HG02870 (cell line): ENCODE measurements around the gene AFG3L2.

Experiments used
- ATAC-seq: cut with Tn5 transposase; IDR thresholded peaks from one replicate; pipeline ENCODE4 v1.9.1; 2021; ENCODE audit warnings: mild to moderate bottlenecking, moderate library complexity; ENCODE audit not compliant: unreplicated experiment

Gene AFG3L2

DNA sequence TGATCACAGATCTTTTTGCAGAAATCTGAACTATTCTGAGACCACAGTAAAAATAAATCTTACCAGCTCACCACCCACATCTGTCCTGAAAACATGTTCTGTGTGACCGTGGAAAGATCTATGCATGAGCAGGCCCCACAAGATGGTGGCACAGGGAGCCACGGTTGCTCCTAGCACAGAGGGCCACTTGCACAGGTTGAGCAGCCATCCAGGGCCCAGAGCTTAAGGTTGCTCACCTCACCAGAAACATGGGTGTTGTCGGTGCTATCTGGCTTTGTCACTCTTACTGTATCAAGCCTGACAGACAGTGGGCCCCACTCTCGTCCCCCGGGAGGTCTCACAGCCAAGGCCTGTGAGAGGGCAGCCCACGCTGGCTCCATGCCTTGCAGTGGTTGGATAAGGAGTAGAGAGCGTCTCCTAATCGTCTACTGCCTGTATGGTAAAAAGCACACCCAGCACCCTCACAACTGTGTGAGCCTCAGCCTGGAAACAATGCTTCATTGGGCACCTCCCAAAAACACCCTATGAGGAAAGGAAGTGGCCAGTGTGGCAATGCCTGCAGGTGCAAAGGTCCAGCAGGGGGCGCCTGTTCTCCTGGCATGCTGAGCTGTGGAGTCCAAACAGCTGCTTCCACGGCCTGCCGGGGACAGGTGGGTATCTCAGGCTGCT lies 49.4 kb downstream of the AFG3L2 start:
- no peak for ATAC-seq

GRCh38 chr18:12326711-12327460 lies 50.1 kb downstream of the AFG3L2 start:
- no peak for ATAC-seq

- ATAC-seq: no peak
Observed at GRCh38 chr18:12325726-12326245, 51.2 kb downstream of the AFG3L2 start.

GRCh38 chr18:12324991-12325725 lies 51.9 kb downstream of the AFG3L2 start:
- ATAC-seq: no peak

DNA sequence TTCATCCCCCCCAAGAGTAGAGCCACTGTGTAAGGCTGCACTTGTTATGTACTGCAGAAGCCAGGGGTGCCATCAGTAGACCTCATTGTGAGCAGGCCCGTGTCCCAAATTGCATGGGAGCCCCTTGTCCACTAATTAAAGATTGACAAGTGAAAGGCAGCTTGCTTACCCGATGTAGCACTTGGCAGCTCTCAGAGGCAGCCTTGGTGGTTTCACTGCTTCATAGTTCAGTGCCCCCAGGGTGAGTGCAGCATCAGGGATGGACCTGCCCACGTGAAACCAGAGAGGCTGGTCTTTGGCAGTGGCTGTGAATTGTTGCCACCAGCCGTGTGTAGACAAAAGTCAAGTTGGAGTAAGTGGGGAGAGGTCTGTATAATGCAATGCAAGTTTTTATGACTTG lies 55.7 kb downstream of the AFG3L2 start:
- ATAC-seq: no peak

GRCh38 chr18:12318857-12319256 lies 58.2 kb downstream of the AFG3L2 start:
- no peak for ATAC-seq

- ATAC-seq: no peak
Observed at GRCh38 chr18:12318334-12318697, 58.7 kb downstream of the AFG3L2 start.

GRCh38 chr18:12317664-12318333 lies 59.2 kb downstream of the AFG3L2 start:
- ATAC-seq: no peak

DNA sequence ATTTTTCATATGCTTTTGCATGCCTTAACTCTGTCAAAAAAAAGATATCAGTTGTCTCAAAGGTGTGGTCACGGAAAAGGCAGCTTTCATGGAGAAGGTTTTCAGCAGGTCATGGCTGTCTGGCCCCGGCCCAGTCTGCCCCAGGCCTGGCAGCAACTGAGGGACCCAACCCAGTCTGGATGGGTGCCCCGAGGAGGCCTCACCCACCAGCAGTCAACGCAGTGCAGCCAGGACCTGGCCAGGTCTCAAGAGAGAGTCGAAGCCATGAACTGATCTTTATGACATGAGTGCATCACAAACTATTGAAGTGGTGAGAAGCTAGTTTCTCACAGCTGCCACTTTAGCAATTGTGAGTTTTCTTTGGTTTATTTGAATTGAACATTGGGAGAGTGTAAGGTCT lies 61.1 kb downstream of the AFG3L2 start:
- no peak for ATAC-seq

DNA sequence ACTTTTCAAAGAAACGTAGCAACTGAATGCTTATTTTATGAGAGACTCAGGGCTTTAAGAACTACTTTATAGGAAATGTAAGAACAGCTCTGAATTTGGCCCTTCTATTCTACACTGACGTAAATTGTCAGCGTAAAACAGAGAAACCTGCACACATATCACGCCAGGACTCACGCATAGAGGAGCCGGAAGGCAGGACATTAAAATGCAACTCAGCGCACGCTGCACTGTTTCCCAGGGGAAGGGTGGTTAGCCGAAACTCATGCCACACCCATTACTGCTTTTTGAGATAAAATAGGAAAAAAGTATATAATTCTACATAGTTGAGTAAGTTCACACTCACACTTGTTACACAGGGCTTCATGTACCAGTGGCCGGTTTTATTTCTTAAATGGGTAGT lies 61.5 kb downstream of the AFG3L2 start:
- no peak for ATAC-seq

DNA sequence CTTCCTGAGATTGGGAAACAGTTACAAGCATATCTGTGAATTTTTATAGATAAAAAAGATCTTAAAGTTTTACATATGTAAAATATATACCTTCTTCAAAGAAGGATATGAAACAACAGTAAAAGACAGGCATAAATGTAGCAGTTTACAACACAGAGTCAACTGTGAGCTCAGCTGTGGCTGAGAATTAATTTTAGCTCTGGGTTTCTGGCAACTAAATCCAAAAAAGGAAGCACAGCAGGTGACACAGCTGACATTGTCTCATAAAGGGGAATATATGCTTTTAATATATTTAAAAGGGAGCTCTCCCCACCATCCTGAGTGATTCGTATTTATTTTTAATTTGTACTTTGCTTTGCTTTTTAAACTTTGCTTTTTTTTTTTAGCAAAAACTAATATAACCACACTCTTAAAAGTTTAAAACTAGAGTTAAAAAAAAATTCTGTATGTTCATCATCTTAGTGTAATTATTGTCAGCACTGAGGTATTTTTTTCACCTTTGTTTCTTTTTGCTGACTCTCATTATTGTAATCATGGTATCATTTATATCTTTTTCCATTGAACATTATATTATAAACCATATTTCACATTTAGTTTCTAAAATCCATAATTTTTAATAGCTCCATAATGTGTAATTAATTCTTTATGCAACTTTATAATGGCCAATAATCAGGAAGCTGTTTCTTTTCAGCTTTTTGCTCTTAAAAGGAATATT lies 62.3 kb downstream of the AFG3L2 start:
- peak; percentile 41 for ATAC-seq

DNA sequence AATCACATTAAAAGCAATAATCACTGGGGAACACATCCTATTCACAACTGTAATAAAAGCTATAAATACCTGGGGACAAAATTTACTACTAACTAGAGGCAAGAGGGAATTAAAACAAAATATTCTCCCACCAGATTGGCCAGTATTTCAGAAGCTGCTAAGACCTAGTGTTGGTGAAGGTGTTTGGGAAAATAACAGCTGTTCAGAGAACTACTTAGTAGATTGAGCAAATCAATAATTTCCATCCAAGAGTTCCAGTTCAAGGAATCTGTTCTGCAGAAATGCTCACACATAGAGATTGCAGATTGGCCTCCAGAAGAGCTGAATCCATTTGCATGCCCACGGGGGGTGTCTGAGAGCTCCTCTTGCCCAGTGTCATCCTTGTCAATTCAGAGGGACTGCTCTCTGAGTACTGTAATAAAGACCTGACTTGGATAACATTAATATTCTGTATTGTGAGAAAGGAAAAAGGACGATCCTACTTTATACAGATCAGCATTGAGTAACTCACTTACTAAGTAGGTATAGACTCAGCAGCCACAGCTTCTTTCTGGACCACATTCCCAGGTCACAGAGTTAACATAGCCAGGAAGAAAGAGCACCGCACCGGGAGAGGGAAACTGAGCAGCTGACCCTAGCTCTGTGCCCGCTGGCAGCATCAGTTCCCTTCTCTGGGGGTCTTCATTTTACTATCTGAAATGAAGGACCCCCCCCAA lies 63.3 kb downstream of the AFG3L2 start:
- ATAC-seq: no peak

DNA sequence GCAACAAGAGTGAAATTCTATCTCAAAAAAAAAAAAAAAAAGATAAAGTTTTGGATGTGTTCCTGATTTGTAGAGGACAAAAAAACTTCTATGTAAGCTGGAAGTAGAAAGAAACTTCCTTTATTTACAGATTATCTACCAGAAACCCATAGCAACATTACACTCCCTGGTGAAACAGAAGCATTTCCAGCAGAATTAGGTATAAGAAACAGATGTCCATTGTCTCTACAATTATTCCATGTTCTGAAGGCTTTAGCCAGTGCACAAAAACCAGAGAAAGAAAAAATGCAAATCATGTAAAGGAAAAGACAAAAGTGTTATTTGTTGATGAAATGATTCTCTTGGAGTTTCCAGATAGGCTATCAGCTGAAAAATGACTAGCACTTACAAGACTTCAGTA lies 64.1 kb downstream of the AFG3L2 start:
- ATAC-seq: no peak

GRCh38 chr18:12310762-12311161 lies 66.3 kb downstream of the AFG3L2 start:
- ATAC-seq: no peak

- no peak for ATAC-seq
Observed at GRCh38 chr18:12309683-12310198, 67.3 kb downstream of the AFG3L2 start.

DNA sequence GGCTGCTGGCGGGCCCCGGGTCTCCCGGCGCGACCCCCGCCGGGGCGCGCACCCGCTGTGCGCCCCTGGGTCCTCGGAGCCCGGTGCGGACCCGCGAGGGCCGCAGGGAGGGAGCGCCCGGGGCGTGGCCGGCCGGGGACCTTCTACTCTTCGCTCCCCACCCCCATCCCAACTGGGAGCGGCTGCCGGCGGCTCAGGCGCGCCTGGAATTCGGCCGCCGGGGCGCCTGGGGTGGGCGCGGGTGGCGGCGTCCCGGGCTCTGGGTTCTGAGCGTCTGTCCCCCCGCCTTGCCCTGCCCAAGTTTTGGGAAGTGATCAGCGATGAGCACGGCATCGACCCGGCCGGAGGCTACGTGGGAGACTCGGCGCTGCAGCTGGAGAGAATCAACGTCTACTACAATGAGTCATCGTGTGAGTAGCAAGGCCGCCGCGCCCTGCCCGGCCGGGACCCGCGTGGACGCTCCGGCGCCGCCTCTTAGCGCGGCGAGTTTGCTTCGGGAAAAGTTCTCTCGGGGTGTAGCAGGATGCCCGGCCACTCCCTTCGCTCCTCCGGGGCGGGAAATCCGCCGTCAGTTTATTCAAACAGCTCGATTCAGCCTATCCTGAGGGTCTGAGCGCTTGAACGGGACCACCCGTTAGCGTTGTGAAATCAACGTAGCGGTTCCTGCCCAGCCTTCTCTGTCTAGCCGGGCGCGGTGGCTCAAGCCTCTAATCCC lies 68.5 kb downstream of the AFG3L2 start:
- peak; percentile 44 for ATAC-seq

DNA sequence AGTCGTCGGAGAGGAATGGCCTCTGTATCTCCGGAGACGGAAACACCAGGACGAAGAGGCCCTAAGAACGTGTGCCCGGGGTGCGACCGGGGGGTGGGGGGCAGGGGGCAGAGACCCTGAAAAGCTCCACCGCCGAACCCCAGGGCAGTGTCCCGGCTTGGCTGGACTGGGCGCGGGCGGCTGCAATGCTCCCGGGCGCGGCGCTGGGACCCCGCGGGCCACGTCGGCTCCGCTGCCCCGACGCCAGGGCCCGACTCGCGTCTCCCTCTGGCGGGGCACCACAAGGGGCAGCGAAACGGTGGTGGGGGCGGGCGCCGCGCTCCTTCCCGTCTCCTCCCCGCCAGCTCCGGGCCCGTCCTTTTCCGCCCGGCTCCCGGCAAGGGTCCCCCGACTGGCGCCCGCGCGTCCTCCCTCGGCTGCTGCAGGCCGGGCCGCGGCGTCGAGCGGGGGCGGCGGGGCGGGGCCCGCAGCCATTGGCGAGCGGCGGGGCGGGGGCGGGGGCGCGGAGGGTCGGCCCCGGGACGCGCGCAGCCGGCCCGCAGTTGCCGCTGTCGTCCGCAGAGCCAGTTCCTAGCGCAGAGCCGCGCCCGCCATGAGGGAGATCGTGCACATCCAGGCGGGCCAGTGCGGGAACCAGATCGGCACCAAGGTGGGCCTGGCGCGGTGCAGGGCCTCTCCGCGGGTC lies 69.2 kb downstream of the AFG3L2 start, which contains the start of gene TUBB6:
TUBB6 (plus strand) TSS at position 541 of the 685 bp plus-strand sequence; CDS start at position 593, 52 bp downstream.
- ATAC-seq: peak; percentile 39
